ENCODE measurements around the gene C1QTNF12.

- TF ChIP-seq YY1 (IDR thresholded peaks at IDR 0.05; ENCODE audit: insufficient read depth, insufficient read length) (no peak), ZNF274 (IDR thresholded peaks at IDR 0.05; ENCODE audit: low read depth, low read length) (no peak), SUZ12 (IDR thresholded peaks at IDR 0.05; ENCODE audit: extremely low read depth, insufficient read depth, insufficient read length) (no peak)
Measured at GRCh38 chr1:1264868-1265272, 18.3 kb upstream of the C1QTNF12 start.
